ENCODE results near the gene LHPP. TPM values are rescaled to one million over a fixed set of nuclear protein-coding genes. Genes with fewer than 3 reads are reported as not detected.

LHPP gene
- total RNA-seq, 1 donor from 2014 or later = 16.2 TPM

- DNase-seq = no peak
- Histone ChIP-seq H3K9me3 (no peaks in the 10 kb centered on the region), H3K4me3 (no peak overlapping the region), H3K27me3 (no peaks in the 10 kb centered on the region), H3K36me3 (no peaks in the 10 kb centered on the region), H3K27ac (no peak overlapping the region), H3K4me1 (no peaks in the 10 kb centered on the region)
- no peak for ATAC-seq
- TF ChIP-seq, protein P1, sequence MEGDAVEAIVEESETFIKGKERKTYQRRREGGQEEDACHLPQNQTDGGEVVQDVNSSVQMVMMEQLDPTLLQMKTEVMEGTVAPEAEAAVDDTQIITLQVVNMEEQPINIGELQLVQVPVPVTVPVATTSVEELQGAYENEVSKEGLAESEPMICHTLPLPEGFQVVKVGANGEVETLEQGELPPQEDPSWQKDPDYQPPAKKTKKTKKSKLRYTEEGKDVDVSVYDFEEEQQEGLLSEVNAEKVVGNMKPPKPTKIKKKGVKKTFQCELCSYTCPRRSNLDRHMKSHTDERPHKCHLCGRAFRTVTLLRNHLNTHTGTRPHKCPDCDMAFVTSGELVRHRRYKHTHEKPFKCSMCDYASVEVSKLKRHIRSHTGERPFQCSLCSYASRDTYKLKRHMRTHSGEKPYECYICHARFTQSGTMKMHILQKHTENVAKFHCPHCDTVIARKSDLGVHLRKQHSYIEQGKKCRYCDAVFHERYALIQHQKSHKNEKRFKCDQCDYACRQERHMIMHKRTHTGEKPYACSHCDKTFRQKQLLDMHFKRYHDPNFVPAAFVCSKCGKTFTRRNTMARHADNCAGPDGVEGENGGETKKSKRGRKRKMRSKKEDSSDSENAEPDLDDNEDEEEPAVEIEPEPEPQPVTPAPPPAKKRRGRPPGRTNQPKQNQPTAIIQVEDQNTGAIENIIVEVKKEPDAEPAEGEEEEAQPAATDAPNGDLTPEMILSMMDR (IDR thresholded peaks at IDR 0.05) = no peak
- intact Hi-C loops (cut with DNase I) = no loop called here
Observed at GRCh38 chr10:124595143-124595883, 133.7 kb downstream of the LHPP start.

- TF ChIP-seq, protein P1 (IDR thresholded peaks at IDR 0.05) = no peak
- Histone ChIP-seq H3K9me3 (no peaks in the 10 kb centered on the region), H3K4me3 (no peak overlapping the region), H3K27ac (no peak overlapping the region), H3K36me3 (no peaks in the 10 kb centered on the region), H3K27me3 (no peaks in the 10 kb centered on the region), H3K4me1 (no peaks in the 10 kb centered on the region)
- no peak for ATAC-seq
- intact Hi-C loops (cut with DNase I) = no loop called here
- no peak for DNase-seq
Observed at GRCh38 chr10:124596116-124596785, 134.6 kb downstream of the LHPP start.

DNA sequence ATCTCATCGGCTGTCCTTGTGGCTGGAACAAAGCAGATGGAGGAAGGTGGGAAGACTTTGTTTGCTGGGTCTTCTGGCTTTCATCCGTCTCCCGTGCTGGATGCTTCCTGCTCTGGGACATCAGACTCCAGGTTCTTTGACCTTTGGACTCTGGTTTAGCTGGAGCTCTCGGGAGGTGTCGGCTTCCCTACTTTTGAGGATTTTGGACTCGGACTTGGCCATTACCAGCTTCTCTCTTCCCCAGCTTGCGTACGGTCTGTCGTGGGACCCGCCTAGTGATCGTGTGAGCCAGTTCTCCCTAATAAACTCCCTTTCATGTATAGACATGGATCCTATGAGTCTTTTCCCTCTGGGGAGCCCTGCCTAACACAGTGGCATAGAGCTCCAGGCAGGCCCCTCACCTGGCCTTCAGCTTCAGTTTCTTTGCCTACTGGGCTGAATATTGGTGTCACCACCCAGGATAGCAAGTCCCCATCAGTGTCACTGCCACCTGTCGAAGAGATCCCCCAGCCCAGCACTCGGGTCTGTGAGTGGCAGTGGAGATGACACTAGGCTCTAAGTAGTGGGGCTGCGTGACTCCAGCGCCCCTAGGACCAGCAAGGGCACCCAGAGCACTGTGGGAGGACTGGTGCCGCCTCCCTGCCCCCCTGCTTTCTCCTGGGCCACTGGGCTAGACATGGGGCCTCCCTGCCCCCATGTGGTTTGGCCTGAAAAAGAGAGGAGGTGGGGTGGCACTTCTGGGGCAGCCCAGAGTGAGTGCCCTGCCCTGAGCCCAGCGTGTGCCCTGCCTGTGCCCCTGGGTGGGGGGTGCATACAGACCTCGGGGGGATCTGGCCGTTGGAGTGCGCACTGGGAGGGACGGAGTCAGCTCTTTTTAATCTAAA is 135.6 kb downstream of the LHPP start:
- intact Hi-C loops (cut with DNase I) = no loop called here
- no peak overlapping the region for H3K4me3 ChIP-seq
- no peaks in the 10 kb centered on the region for H3K9me3 ChIP-seq
- H3K27ac ChIP-seq = no peak overlapping the region
- no peaks in the 10 kb centered on the region for H3K4me1 ChIP-seq
- H3K27me3 ChIP-seq = no peaks in the 10 kb centered on the region
- DNase-seq (no peak), ATAC-seq (no peak)
- TF ChIP-seq, protein P1 (IDR thresholded peaks at IDR 0.05) = no peak
- no peaks in the 10 kb centered on the region for H3K36me3 ChIP-seq

DNA sequence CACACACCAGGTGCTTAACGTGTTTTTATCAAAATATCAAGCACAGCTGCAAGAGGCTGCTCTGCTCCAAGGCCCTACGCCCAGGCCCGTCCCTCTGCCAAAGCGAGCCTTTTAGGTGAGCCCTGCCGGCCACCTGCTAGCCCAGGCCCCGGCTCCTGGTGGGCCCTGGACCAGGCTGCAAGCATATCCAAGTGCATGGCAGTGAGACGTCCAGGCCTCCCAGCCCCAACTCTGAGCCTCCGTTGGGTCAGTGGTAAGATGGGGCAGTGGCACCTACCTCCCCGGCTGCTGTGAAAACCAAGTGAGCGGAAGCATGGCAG is 136.2 kb downstream of the LHPP start:
- no peak for DNase-seq
- H3K4me1 ChIP-seq = no peaks in the 10 kb centered on the region
- H3K9me3 ChIP-seq = no peaks in the 10 kb centered on the region
- no peak overlapping the region for H3K4me3 ChIP-seq
- TF ChIP-seq, protein P1 (IDR thresholded peaks at IDR 0.05) = no peak
- H3K27me3 ChIP-seq = no peaks in the 10 kb centered on the region
- no peak for ATAC-seq
- intact Hi-C loops (cut with DNase I) = no loop called here
- no peaks in the 10 kb centered on the region for H3K36me3 ChIP-seq
- no peak overlapping the region for H3K27ac ChIP-seq

DNA sequence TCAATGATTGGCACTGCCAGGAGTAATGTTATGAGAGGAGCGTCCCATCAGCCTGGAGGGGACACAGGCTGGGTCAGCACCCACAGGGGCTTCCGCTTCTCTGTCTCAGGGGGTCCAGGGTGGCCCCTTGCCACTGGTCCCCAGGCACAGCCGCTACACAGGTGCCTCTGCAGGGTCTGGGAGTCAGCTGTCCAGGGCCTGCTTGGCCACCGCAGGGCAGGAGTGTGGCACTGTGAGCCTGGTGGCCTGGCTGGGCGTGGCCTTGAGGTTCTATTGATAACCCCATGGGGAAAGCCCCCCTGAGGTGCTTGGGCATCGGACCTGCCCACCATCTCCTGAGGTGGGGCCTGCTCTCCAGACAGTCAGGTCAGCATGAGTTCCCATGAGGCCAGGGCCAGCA is 136.6 kb downstream of the LHPP start:
- Histone ChIP-seq H3K27ac (no peak overlapping the region), H3K9me3 (no peaks in the 10 kb centered on the region), H3K4me3 (no peak overlapping the region), H3K36me3 (no peaks in the 10 kb centered on the region), H3K27me3 (no peaks in the 10 kb centered on the region), H3K4me1 (no peaks in the 10 kb centered on the region)
- ATAC-seq = no peak
- TF ChIP-seq, protein P1 (IDR thresholded peaks at IDR 0.05) = no peak
- intact Hi-C loops (cut with DNase I) = no loop called here
- no peak for DNase-seq

Measured in upper lobe of right lung (tissue), 1 donor.